Activated T-cell treated with anti-CD3 and anti-CD28 coated beads for 4 hours (primary cell): ENCODE data around the gene LUZP1.

ENCODE experiments used
- DNase-seq: peaks from one replicate; pipeline ENCODE4 v3.0.0-alpha.2; 2020

The LUZP1 gene

GRCh38 chr1:23080885-23081284 is 87.8 kb downstream of the LUZP1 start:
- no peak for DNase-seq

- DNase-seq, result no peak
Measured at GRCh38 chr1:23079025-23079424, 89.6 kb downstream of the LUZP1 start.

GRCh38 chr1:23074012-23074411 is 94.6 kb downstream of the LUZP1 start:
- no peak for DNase-seq

GRCh38 chr1:23069675-23070074 is 99.0 kb downstream of the LUZP1 start:
- no peak for DNase-seq

GRCh38 chr1:23069149-23069548 is 99.5 kb downstream of the LUZP1 start:
- no peak for DNase-seq

- no peak for DNase-seq
Measured at GRCh38 chr1:23066075-23066474, 102.6 kb downstream of the LUZP1 start.

GRCh38 chr1:23065385-23065784 is 103.3 kb downstream of the LUZP1 start:
- DNase-seq, result no peak

GRCh38 chr1:23062271-23062670 is 106.4 kb downstream of the LUZP1 start:
- no peak for DNase-seq

GRCh38 chr1:23057301-23057700 is 111.4 kb downstream of the LUZP1 start:
- no peak for DNase-seq

GRCh38 chr1:23051290-23051909 is 117.3 kb downstream of the LUZP1 start:
- DNase-seq, result no peak

GRCh38 chr1:23050201-23050600 is 118.5 kb downstream of the LUZP1 start:
- DNase-seq, result no peak

GRCh38 chr1:23044035-23044434 is 124.6 kb downstream of the LUZP1 start:
- no peak for DNase-seq

- no peak for DNase-seq
Measured at GRCh38 chr1:23040509-23040908, 128.1 kb downstream of the LUZP1 start.

- DNase-seq, result no peak
Measured at GRCh38 chr1:23039308-23039826, 129.3 kb downstream of the LUZP1 start.

GRCh38 chr1:23037081-23037740 is 131.4 kb downstream of the LUZP1 start:
- no peak for DNase-seq

- no peak for DNase-seq
Measured at GRCh38 chr1:23035823-23036452, 132.7 kb downstream of the LUZP1 start.
